ENCODE measurements around the gene PRR23C. TPM values are rescaled to one million over a fixed set of nuclear protein-coding genes. Genes with fewer than 3 reads are reported as not detected.
"Not testable (repeated sequence)": the region's sequence is repeated elsewhere in the genome, so short reads cannot be mapped to it uniquely, and the experiment has no call there.

Gene PRR23C
- not detected for total RNA-seq

DNA sequence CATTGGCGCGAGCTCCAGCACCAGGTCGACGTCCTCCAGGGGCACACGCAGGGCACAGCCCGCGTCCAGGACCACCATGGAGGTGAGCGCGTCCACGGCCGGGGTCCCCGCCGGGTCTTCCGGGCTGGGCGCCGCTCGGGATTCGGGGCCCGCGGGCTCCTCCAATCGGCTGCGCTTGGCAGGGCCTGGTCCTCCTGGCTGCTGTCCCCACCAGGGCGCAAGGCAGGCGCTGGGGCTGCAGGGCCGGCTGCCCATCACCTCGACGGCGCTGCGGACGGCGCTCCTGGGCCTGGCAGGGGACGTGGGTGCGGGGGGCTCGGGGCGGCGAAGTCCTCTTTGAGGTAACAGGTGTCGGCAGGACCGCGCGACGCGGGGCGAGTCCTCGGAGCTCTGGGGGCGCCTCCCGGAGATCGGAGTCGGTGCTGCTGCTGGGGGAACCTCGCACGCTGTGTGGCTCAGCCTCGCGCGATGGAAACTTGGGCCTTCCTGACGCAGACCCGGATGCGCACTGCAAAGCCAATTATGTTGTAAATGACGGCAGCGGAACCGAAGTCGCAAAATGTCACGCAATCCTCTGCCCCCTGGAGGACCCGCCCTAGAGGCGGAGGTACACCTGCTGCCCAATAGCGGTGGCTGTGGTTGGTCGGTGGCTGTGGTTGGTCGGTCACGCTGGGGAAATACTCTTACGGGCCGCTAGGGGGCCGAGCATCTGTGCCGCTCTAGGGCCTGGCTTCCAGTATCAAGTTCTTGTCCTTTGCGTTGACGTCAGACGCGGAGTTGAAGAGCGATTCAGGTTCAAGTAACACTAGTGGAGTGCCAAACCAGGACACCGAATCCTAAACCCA, at the start of gene PRR23C:
PRR23C (minus strand) TSS at position 527 of the 845 bp plus-strand sequence; CDS start at position 255, 272 bp downstream.
- CTCF ChIA-PET, result no interaction called here
- no peak for ATAC-seq

GRCh38 chr3:139093840-139094239, 49.1 kb upstream of the PRR23C start:
- no peak overlapping the region for H3K27ac Mint-ChIP-seq
- DNase-seq (no peak), ATAC-seq (no peak)
- CTCF ChIA-PET, result no interaction called here
- H3K4me3 Mint-ChIP-seq, result no peak overlapping the region
- no peaks in the 10 kb centered on the region for H3K4me1 Mint-ChIP-seq
- peaks cover 12% of the 10 kb centered on the region for H3K27me3 Mint-ChIP-seq
- peaks cover 4% of the 10 kb centered on the region for H3K9me3 Mint-ChIP-seq (ENCODE audit: low read depth)
- H3K36me3 Mint-ChIP-seq, result no peaks in the 10 kb centered on the region

More for the DNA sequence above, at the start of gene PRR23C:
- no peaks in the 10 kb centered on the region for H3K4me1 Mint-ChIP-seq
- DNase-seq, result no peak
- peaks cover 8% of the 10 kb centered on the region for H3K9me3 Mint-ChIP-seq (ENCODE audit: low read depth)
- no peaks in the 10 kb centered on the region for H3K27me3 Mint-ChIP-seq
- no peak within 1 kb of the TSS for H3K4me3 Mint-ChIP-seq
- no peak within 1 kb of the TSS for H3K27ac Mint-ChIP-seq
- H3K36me3 Mint-ChIP-seq, result no peaks in the 10 kb centered on the region

DNA sequence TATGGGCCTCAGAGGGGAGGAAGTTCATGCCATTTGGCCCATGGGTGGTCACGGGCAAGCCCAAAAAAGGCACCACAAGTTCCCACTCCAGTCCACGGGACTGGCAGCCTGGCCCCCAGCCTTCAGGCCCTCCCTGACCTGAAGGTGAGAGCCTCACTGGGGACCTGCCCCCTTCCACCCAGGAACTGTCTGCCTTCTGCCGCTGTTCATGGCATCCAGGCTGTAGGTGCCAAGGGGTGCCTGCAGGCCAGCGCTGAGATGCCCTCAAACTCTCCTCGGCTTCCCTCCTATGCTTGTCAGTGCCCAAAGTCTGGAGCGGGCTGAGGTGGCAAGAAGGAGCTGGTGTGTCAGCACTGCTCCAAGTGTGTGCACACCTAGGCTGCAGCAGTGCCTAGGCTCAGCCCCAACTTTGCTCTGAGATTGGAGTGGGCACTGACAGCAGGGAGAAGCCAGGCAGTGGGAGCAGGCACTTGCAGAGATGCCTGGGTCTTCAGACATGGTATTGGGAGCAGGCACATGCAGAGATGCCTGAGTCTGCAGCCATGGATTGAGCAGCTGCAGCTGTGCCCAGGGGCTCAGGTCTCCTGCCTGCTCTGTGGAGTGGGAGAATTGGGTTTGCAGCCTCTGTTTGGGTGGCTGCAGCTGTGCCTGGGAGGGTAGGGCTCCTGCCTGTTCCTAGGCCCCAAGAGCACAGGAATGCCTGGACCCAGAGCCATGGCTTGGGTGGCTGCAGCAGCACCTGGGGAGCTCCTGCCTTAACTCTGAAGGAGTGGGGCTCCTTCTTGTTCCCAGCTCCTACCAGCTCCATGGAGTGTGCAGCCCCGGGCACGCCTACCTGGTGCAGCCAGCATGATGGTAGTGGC, 44.0 kb upstream of the PRR23C start:
- peaks cover 4% of the 10 kb centered on the region for H3K9me3 Mint-ChIP-seq (ENCODE audit: low read depth)
- CTCF ChIA-PET, result no interaction called here
- H3K27me3 Mint-ChIP-seq, result peaks cover 8% of the 10 kb centered on the region
- H3K4me3 Mint-ChIP-seq, result no peak overlapping the region
- H3K4me1 Mint-ChIP-seq, result no peaks in the 10 kb centered on the region
- DNase-seq (no peak), ATAC-seq (no peak)
- H3K36me3 Mint-ChIP-seq, result no peaks in the 10 kb centered on the region
- no peak overlapping the region for H3K27ac Mint-ChIP-seq

- peaks cover 3% of the 10 kb centered on the region for H3K9me3 Mint-ChIP-seq (ENCODE audit: low read depth)
- CTCF ChIA-PET, result no interaction called here
- no peak overlapping the region for H3K4me3 Mint-ChIP-seq
- peaks cover 9% of the 10 kb centered on the region for H3K27me3 Mint-ChIP-seq
- H3K36me3 Mint-ChIP-seq, result no peaks in the 10 kb centered on the region
- no peaks in the 10 kb centered on the region for H3K4me1 Mint-ChIP-seq
- DNase-seq (no peak), ATAC-seq (no peak)
- H3K27ac Mint-ChIP-seq, result no peak overlapping the region
Measured at GRCh38 chr3:139087621-139088020, 42.9 kb upstream of the PRR23C start.

- H3K4me3 Mint-ChIP-seq, result no peak overlapping the region
- H3K27ac Mint-ChIP-seq, result no peak overlapping the region
- ATAC-seq (no peak), DNase-seq (no peak)
- H3K36me3 Mint-ChIP-seq, result no peaks in the 10 kb centered on the region
- CTCF ChIA-PET, result no interaction called here
- H3K4me1 Mint-ChIP-seq, result no peaks in the 10 kb centered on the region
- H3K27me3 Mint-ChIP-seq, result peaks cover 9% of the 10 kb centered on the region
- no peaks in the 10 kb centered on the region for H3K9me3 Mint-ChIP-seq (ENCODE audit: low read depth)
Measured at GRCh38 chr3:139084176-139084575, 39.5 kb upstream of the PRR23C start.

- no peaks in the 10 kb centered on the region for H3K36me3 Mint-ChIP-seq
- peaks cover 7% of the 10 kb centered on the region for H3K27me3 Mint-ChIP-seq
- DNase-seq (no peak), ATAC-seq (no peak)
- H3K27ac Mint-ChIP-seq, result no peak overlapping the region
- peaks cover 3% of the 10 kb centered on the region for H3K4me1 Mint-ChIP-seq
- CTCF ChIA-PET, result interaction anchor here (0.9 kb wide), 1 partner anchor 37 kb away, joined by 3 read pairs; no protein-coding TSS in a partner anchor
- H3K9me3 Mint-ChIP-seq (ENCODE audit: low read depth), result no peaks in the 10 kb centered on the region
- no peak overlapping the region for H3K4me3 Mint-ChIP-seq
Measured at GRCh38 chr3:139074565-139075115, 29.9 kb upstream of the PRR23C start.

- DNase-seq, result no peak
- no peak overlapping the region for H3K27ac Mint-ChIP-seq
- CTCF ChIA-PET, result no interaction called here
- ATAC-seq, result no peak
- H3K9me3 Mint-ChIP-seq (ENCODE audit: low read depth), result no peaks in the 10 kb centered on the region
- H3K4me3 Mint-ChIP-seq, result no peak overlapping the region
- no peaks in the 10 kb centered on the region for H3K36me3 Mint-ChIP-seq
- no peaks in the 10 kb centered on the region for H3K4me1 Mint-ChIP-seq
- H3K27me3 Mint-ChIP-seq, result peaks cover 2% of the 10 kb centered on the region
Measured at GRCh38 chr3:139062918-139063317, 18.2 kb upstream of the PRR23C start.

DNA sequence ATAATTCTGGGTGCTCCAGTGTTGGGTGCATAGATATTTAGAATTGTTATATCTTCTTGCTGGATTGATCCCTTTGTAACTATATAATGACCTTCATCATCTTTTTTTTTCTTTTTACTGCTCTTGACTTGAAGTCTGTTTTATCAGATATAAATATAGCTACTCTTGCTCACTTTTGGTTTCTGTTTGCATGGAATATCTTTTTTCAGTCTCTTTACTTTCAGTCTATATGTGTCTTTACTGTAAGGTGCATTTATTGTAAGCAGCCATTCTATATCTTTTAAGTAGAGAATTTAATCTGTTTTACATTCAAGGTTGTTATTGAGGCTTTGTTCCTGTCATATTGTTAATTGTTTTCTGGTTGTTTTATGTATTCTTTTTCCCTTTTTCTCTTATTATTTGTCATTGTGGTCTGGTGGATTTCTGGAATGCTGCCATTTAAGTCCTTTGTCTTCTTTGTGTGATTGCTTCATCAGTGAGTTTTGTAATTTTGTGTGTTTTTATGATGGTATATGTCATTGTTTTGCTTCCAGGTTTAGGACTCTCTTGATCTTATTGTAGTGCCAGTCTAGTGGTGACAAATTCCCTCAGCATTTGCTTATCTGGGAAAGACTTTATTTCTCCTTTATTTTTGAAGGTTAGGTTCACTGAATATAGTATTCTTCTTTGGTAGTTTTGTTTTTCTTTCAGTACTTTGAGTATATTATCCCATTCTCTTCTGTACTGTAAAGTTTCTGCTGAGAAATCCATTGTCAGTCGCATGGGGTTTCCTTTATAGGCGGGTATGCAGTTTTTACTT, 8.3 kb upstream of the PRR23C start:
- DNase-seq (no peak), ATAC-seq (no peak)
- Mint-ChIP-seq H3K4me3 (no peak overlapping the region), H3K9me3 (ENCODE audit: low read depth) (peaks cover 9% of the 10 kb centered on the region), H3K27me3 (no peaks in the 10 kb centered on the region), H3K36me3 (no peaks in the 10 kb centered on the region), H3K4me1 (no peaks in the 10 kb centered on the region), H3K27ac (no peak overlapping the region)
- CTCF ChIA-PET, result no interaction called here

- Mint-ChIP-seq H3K27ac (no peak overlapping the region), H3K4me1 (no peaks in the 10 kb centered on the region), H3K27me3 (no peaks in the 10 kb centered on the region), H3K9me3 (ENCODE audit: low read depth) (peaks cover 8% of the 10 kb centered on the region), H3K36me3 (no peaks in the 10 kb centered on the region), H3K4me3 (no peak overlapping the region)
- no peak for DNase-seq
- ATAC-seq, result no peak
- CTCF ChIA-PET, result no interaction called here
Measured at GRCh38 chr3:139043554-139044365, 932 bp downstream of the PRR23C start.

GRCh38 chr3:139037478-139037877, 7.2 kb downstream of the PRR23C start:
- CTCF ChIA-PET, result no interaction called here
- Mint-ChIP-seq H3K9me3 (ENCODE audit: low read depth) (no peaks in the 10 kb centered on the region), H3K4me3 (no peak overlapping the region), H3K27ac (no peak overlapping the region), H3K4me1 (no peaks in the 10 kb centered on the region), H3K36me3 (no peaks in the 10 kb centered on the region), H3K27me3 (no peaks in the 10 kb centered on the region)
- ATAC-seq (no peak), DNase-seq (no peak)

- CTCF ChIA-PET, result interaction anchor here (0.7 kb wide), 1 partner anchor 34 kb away, joined by 3 read pairs; no protein-coding TSS in a partner anchor
- Mint-ChIP-seq H3K27me3 (no peaks in the 10 kb centered on the region), H3K9me3 (ENCODE audit: low read depth) (peaks cover 3% of the 10 kb centered on the region), H3K4me3 (no peak overlapping the region), H3K27ac (no peak overlapping the region), H3K36me3 (no peaks in the 10 kb centered on the region), H3K4me1 (no peaks in the 10 kb centered on the region)
- DNase-seq, result no peak
- ATAC-seq, result no peak
Measured at GRCh38 chr3:139032326-139033002, 12.2 kb downstream of the PRR23C start.

- H3K27me3 Mint-ChIP-seq; H3K4me1 Mint-ChIP-seq; DNase-seq; H3K4me3 Mint-ChIP-seq; ATAC-seq; H3K9me3 Mint-ChIP-seq (ENCODE audit: low read depth); H3K36me3 Mint-ChIP-seq; CTCF ChIA-PET; H3K27ac Mint-ChIP-seq: not testable (repeated sequence)
Measured at GRCh38 chr3:139030576-139030975, 14.1 kb downstream of the PRR23C start.

Measured in activated CD8-positive, alpha-beta memory T cell treated with anti-CD3 and anti-CD28 coated beads, Interleukin-2, amount 10 ng/mL, durations not matched to agents 7 days and 5 days (primary cell).